ENCODE measurements around the gene PTPRJ.
A peak's percentile ranks its signal among the peaks of the same experiment; 100 is the strongest.

PTPRJ gene

GRCh38 chr11:48066881-48067800 lies 86.8 kb downstream of the PTPRJ start:
- Histone ChIP-seq H3K9me3 (replicated peaks; ENCODE audit: low read length) (no peaks in the 10 kb centered on the region), H3K4me2 (ENCODE audit: low read length) (peak overlapping the region; percentile 48), H3K4me1 (ENCODE audit: control insufficient read depth, insufficient read depth, low read length) (peaks cover 30% of the 10 kb centered on the region), H3K9ac (ENCODE audit: low read depth, low read length) (no peak overlapping the region), H3K36me3 (ENCODE audit: insufficient read depth, low read length) (no peaks in the 10 kb centered on the region), H3K4me3 (ENCODE audit: low read length) (no peak overlapping the region), H3K27me3 (ENCODE audit: control insufficient read depth, insufficient read depth, low read length) (no peaks in the 10 kb centered on the region)

- Histone ChIP-seq H3K36me3 (ENCODE audit: insufficient read depth, low read length) (peaks cover 2% of the 10 kb centered on the region), H3K27me3 (ENCODE audit: control insufficient read depth, insufficient read depth, low read length) (no peaks in the 10 kb centered on the region), H3K4me1 (ENCODE audit: control insufficient read depth, insufficient read depth, low read length) (peaks cover 4% of the 10 kb centered on the region), H3K4me2 (ENCODE audit: low read length) (no peak overlapping the region), H3K9ac (ENCODE audit: low read depth, low read length) (no peak overlapping the region), H3K4me3 (ENCODE audit: low read length) (no peak overlapping the region), H3K9me3 (replicated peaks; ENCODE audit: low read length) (no peaks in the 10 kb centered on the region)
Measured at GRCh38 chr11:48073031-48073861, 92.9 kb downstream of the PTPRJ start.

GRCh38 chr11:48074425-48075181 lies 94.2 kb downstream of the PTPRJ start:
- Histone ChIP-seq H3K4me3 (ENCODE audit: low read length) (no peak overlapping the region), H3K4me1 (ENCODE audit: control insufficient read depth, insufficient read depth, low read length) (peaks cover 4% of the 10 kb centered on the region), H3K9ac (ENCODE audit: low read depth, low read length) (no peak overlapping the region), H3K9me3 (replicated peaks; ENCODE audit: low read length) (no peaks in the 10 kb centered on the region), H3K36me3 (ENCODE audit: insufficient read depth, low read length) (peaks cover 2% of the 10 kb centered on the region), H3K4me2 (ENCODE audit: low read length) (no peak overlapping the region), H3K27me3 (ENCODE audit: control insufficient read depth, insufficient read depth, low read length) (no peaks in the 10 kb centered on the region)

- Histone ChIP-seq H3K4me1 (ENCODE audit: control insufficient read depth, insufficient read depth, low read length) (peaks cover 7% of the 10 kb centered on the region), H3K4me3 (ENCODE audit: low read length) (no peak overlapping the region), H3K27me3 (ENCODE audit: control insufficient read depth, insufficient read depth, low read length) (no peaks in the 10 kb centered on the region), H3K9me3 (replicated peaks; ENCODE audit: low read length) (no peaks in the 10 kb centered on the region), H3K9ac (ENCODE audit: low read depth, low read length) (no peak overlapping the region), H3K4me2 (ENCODE audit: low read length) (no peak overlapping the region), H3K36me3 (ENCODE audit: insufficient read depth, low read length) (peaks cover 2% of the 10 kb centered on the region)
Measured at GRCh38 chr11:48075637-48076036, 95.3 kb downstream of the PTPRJ start.

GRCh38 chr11:48077251-48077650 lies 96.9 kb downstream of the PTPRJ start:
- no peak overlapping the region for H3K4me3 ChIP-seq (ENCODE audit: low read length)
- H3K4me1 ChIP-seq (ENCODE audit: control insufficient read depth, insufficient read depth, low read length): peaks cover 23% of the 10 kb centered on the region
- no peak overlapping the region for H3K9ac ChIP-seq (ENCODE audit: low read depth, low read length)
- no peaks in the 10 kb centered on the region for H3K27me3 ChIP-seq (ENCODE audit: control insufficient read depth, insufficient read depth, low read length)
- H3K9me3 ChIP-seq (replicated peaks; ENCODE audit: low read length): no peaks in the 10 kb centered on the region
- H3K36me3 ChIP-seq (ENCODE audit: insufficient read depth, low read length): peaks cover 2% of the 10 kb centered on the region
- no peak overlapping the region for H3K4me2 ChIP-seq (ENCODE audit: low read length)

- Histone ChIP-seq H3K4me1 (ENCODE audit: control insufficient read depth, insufficient read depth, low read length) (peaks cover 23% of the 10 kb centered on the region), H3K4me3 (ENCODE audit: low read length) (no peak overlapping the region), H3K27me3 (ENCODE audit: control insufficient read depth, insufficient read depth, low read length) (no peaks in the 10 kb centered on the region)
Measured at GRCh38 chr11:48078689-48079088, 98.3 kb downstream of the PTPRJ start.

GRCh38 chr11:48079596-48079995 lies 99.2 kb downstream of the PTPRJ start:
- no peak overlapping the region for H3K9ac ChIP-seq (ENCODE audit: low read depth, low read length)
- no peak overlapping the region for H3K4me3 ChIP-seq (ENCODE audit: low read length)
- no peak overlapping the region for H3K4me2 ChIP-seq (ENCODE audit: low read length)
- H3K4me1 ChIP-seq (ENCODE audit: control insufficient read depth, insufficient read depth, low read length): peaks cover 23% of the 10 kb centered on the region
- H3K36me3 ChIP-seq (ENCODE audit: insufficient read depth, low read length): peaks cover 2% of the 10 kb centered on the region
- H3K27me3 ChIP-seq (ENCODE audit: control insufficient read depth, insufficient read depth, low read length): no peaks in the 10 kb centered on the region
- H3K9me3 ChIP-seq (replicated peaks; ENCODE audit: low read length): no peaks in the 10 kb centered on the region

More at GRCh38 chr11:48078689-48079088, 98.3 kb downstream of the PTPRJ start:
- Histone ChIP-seq H3K36me3 (ENCODE audit: insufficient read depth, low read length) (peaks cover 2% of the 10 kb centered on the region), H3K4me2 (ENCODE audit: low read length) (no peak overlapping the region), H3K9me3 (replicated peaks; ENCODE audit: low read length) (no peaks in the 10 kb centered on the region), H3K9ac (ENCODE audit: low read depth, low read length) (no peak overlapping the region)

- peaks cover 2% of the 10 kb centered on the region for H3K36me3 ChIP-seq (ENCODE audit: insufficient read depth, low read length)
- H3K9me3 ChIP-seq (replicated peaks; ENCODE audit: low read length): no peaks in the 10 kb centered on the region
- no peaks in the 10 kb centered on the region for H3K27me3 ChIP-seq (ENCODE audit: control insufficient read depth, insufficient read depth, low read length)
- H3K4me1 ChIP-seq (ENCODE audit: control insufficient read depth, insufficient read depth, low read length): peaks cover 23% of the 10 kb centered on the region
- H3K4me2 ChIP-seq (ENCODE audit: low read length): no peak overlapping the region
- peak overlapping the region; percentile 25 for H3K9ac ChIP-seq (ENCODE audit: low read depth, low read length)
- no peak overlapping the region for H3K4me3 ChIP-seq (ENCODE audit: low read length)
Measured at GRCh38 chr11:48080301-48080861, 100.0 kb downstream of the PTPRJ start.

- Histone ChIP-seq H3K9ac (ENCODE audit: low read depth, low read length) (peak overlapping the region; percentile 67), H3K4me3 (ENCODE audit: low read length) (peak overlapping the region; percentile 44), H3K4me1 (ENCODE audit: control insufficient read depth, insufficient read depth, low read length) (peaks cover 23% of the 10 kb centered on the region), H3K9me3 (replicated peaks; ENCODE audit: low read length) (no peaks in the 10 kb centered on the region), H3K36me3 (ENCODE audit: insufficient read depth, low read length) (peaks cover 2% of the 10 kb centered on the region), H3K27me3 (ENCODE audit: control insufficient read depth, insufficient read depth, low read length) (no peaks in the 10 kb centered on the region), H3K4me2 (ENCODE audit: low read length) (peak overlapping the region; percentile 75)
Measured at GRCh38 chr11:48081151-48082010, 101.0 kb downstream of the PTPRJ start.

- H3K27me3 ChIP-seq (ENCODE audit: control insufficient read depth, insufficient read depth, low read length): no peaks in the 10 kb centered on the region
- no peak overlapping the region for H3K4me2 ChIP-seq (ENCODE audit: low read length)
- no peak overlapping the region for H3K4me3 ChIP-seq (ENCODE audit: low read length)
- H3K36me3 ChIP-seq (ENCODE audit: insufficient read depth, low read length): no peaks in the 10 kb centered on the region
- no peak overlapping the region for H3K9ac ChIP-seq (ENCODE audit: low read depth, low read length)
- no peaks in the 10 kb centered on the region for H3K9me3 ChIP-seq (replicated peaks; ENCODE audit: low read length)
- H3K4me1 ChIP-seq (ENCODE audit: control insufficient read depth, insufficient read depth, low read length): peaks cover 19% of the 10 kb centered on the region
Measured at GRCh38 chr11:48082771-48083170, 102.4 kb downstream of the PTPRJ start.

All from skeletal muscle satellite cell (primary cell).